K562 (cell line): Measurements from ENCODE around the gene ATF7IP. TPM values are rescaled to one million over a fixed set of nuclear protein-coding genes. Genes with fewer than 3 reads are reported as not detected.
A peak's percentile ranks its signal among the peaks of the same experiment; 100 is the strongest.

Source experiments
- BCL6 ChIP-seq: fragments of 250-450 bp; sonication (Bioruptor Pico); IDR thresholded peaks from 2 replicates; pipeline ENCODE4 v1.4.0; 2020
- CHD2 ChIP-seq: IDR thresholded peaks from 2 replicates; pipeline ENCODE4 v1.6.1; 2011; ENCODE audit warnings: low read depth, low read length
- CREM ChIP-seq: IDR thresholded peaks from 2 replicates; pipeline ENCODE4 v1.6.1; 2014; ENCODE audit warnings: antibody characterized with exemption, low read depth
- EP400 ChIP-seq: fragments of 450-650 bp; IDR thresholded peaks from 2 replicates; pipeline ENCODE4 v1.6.1; 2017; ENCODE audit warnings: antibody characterized with exemption, mild to moderate bottlenecking, moderate library complexity
- ESRRA ChIP-seq: fragments of 450-650 bp; IDR thresholded peaks from 2 replicates; pipeline ENCODE4 v1.6.1; 2014; ENCODE audit warnings: low read depth, mild to moderate bottlenecking, moderate library complexity, borderline replicate concordance
- FOXJ2 ChIP-seq: fragments of 200-800 bp; sonication (Bioruptor generic); IDR thresholded peaks from 2 replicates; pipeline ENCODE4 v1.6.1; 2016; ENCODE audit warnings: missing genetic modification characterization, missing compliant biosample characterization
- HDAC1 ChIP-seq, 2 experiments: fragments of 450-650 bp; IDR thresholded peaks; 2 replicates each; pipeline ENCODE4 v1.6.1; 2016 to 2017; ENCODE audit warnings: inconsistent platforms in 1 of 2, mild to moderate bottlenecking in 1 of 2, moderate library complexity in 1 of 2
- HNRNPK ChIP-seq: fragments of 200-400 bp; formaldehyde crosslinking; IDR thresholded peaks from one replicate; pipeline ENCODE4 v1.6.1; 2018; ENCODE audit warnings: mild to moderate bottlenecking, low read depth, low read length; ENCODE audit not compliant: poor library complexity, severe bottlenecking
- MYBL2 ChIP-seq, 2 experiments: fragments of 450-650 bp in 1 of 2; sonication (generic) in 1 of 2; formaldehyde crosslinking in 1 of 2; IDR thresholded peaks; 2 replicates each; pipeline versions ENCODE4 v1.6.1 to v1.8.1; 2017 to 2022; ENCODE audit warnings: borderline replicate concordance in 1 of 2, inconsistent platforms in 1 of 2, low read depth in 1 of 2, mild to moderate bottlenecking in 1 of 2, missing genetic modification reagents in 1 of 2, moderate library complexity in 1 of 2
- NELFE ChIP-seq: IDR thresholded peaks from 2 replicates; pipeline ENCODE4 v1.6.1; 2011; ENCODE audit warnings: mild to moderate bottlenecking; ENCODE audit not compliant: insufficient read depth, insufficient read length
- RCOR1 ChIP-seq, 2 experiments: IDR thresholded peaks; 2 replicates each; pipeline ENCODE4 v1.6.1; 2012; ENCODE audit warnings: low read depth in 2 of 2, low read length in 2 of 2, borderline replicate concordance in 1 of 2, improper control_type of control experiment in 1 of 2
- TAF9B ChIP-seq: fragments of 450-650 bp; IDR thresholded peaks from 2 replicates; pipeline ENCODE4 v1.6.1; 2018; ENCODE audit warnings: mild to moderate bottlenecking; ENCODE audit not compliant: partially characterized antibody
- ZFPM2 ChIP-seq: fragments of 250-450 bp; sonication (Bioruptor Pico); IDR thresholded peaks from 2 replicates; pipeline ENCODE4 v1.5.1; 2022; ENCODE audit warnings: mild to moderate bottlenecking
- polyA plus RNA-seq, 8 experiments: library from polyadenylated mRNA; depleted of rRNA in 4 of 8; stranded (reverse) in 5 of 8; unstranded in 3 of 8; fragments of >200 nt; fragmentation: Nextera tagmentation in 2 of 8; fragmentation: Illumina TruSeq in 1 of 8; extraction: Ambion mirVana in 2 of 8; extraction: Trizol in 1 of 8; gene quantifications; 2 replicates each; pipeline versions ENCODE4 v1.2.1 to v1.2.3, GENCODE V29; 2011 to 2014; ENCODE audit warnings: inconsistent platforms in 1 of 8, missing spikeins in 1 of 8
- total RNA-seq, 7 experiments: library from RNA; depleted of rRNA in 6 of 7; stranded (reverse); fragments of >200 nt in 6 of 7; fragmentation: Illumina TruSeq in 2 of 7; extraction: Trizol in 2 of 7; gene quantifications; 2 replicates each; pipeline versions ENCODE4 v1.2.1 to v1.2.3, GENCODE V29; 2011 to 2021; ENCODE audit warnings: low replicate concordance in 1 of 7
- TF ChIP-seq, protein P1 (sequence below): fragments of 250-450 bp; sonication (Bioruptor Pico); IDR thresholded peaks from 2 replicates; pipeline ENCODE4 v1.5.0; 2021
- TF ChIP-seq, protein P2 (sequence below), 2 experiments: fragments of 450-650 bp; IDR thresholded peaks; 2 replicates each; pipeline ENCODE4 v1.6.1; 2016
- TF ChIP-seq, protein P3 (sequence below): fragments of 450-650 bp; formaldehyde crosslinking; IDR thresholded peaks from 2 replicates; pipeline ENCODE4 v1.4.0; 2020; ENCODE audit warnings: mild to moderate bottlenecking, moderate library complexity
- TF ChIP-seq, protein P4 (sequence below), 2 experiments: fragments of 450-650 bp; IDR thresholded peaks; 2 replicates each; pipeline ENCODE4 v1.6.1; 2018; ENCODE audit warnings: mild to moderate bottlenecking in 2 of 2, low read depth in 1 of 2; ENCODE audit not compliant: partially characterized antibody in 2 of 2

The ATF7IP gene
- total and polyA plus RNA-seq, 9 of the 15 experiments (the other 6 are each of a cell fraction or from before 2014, with no cell fraction given): 2.8 to 27.1 (median 11.0) TPM

DNA sequence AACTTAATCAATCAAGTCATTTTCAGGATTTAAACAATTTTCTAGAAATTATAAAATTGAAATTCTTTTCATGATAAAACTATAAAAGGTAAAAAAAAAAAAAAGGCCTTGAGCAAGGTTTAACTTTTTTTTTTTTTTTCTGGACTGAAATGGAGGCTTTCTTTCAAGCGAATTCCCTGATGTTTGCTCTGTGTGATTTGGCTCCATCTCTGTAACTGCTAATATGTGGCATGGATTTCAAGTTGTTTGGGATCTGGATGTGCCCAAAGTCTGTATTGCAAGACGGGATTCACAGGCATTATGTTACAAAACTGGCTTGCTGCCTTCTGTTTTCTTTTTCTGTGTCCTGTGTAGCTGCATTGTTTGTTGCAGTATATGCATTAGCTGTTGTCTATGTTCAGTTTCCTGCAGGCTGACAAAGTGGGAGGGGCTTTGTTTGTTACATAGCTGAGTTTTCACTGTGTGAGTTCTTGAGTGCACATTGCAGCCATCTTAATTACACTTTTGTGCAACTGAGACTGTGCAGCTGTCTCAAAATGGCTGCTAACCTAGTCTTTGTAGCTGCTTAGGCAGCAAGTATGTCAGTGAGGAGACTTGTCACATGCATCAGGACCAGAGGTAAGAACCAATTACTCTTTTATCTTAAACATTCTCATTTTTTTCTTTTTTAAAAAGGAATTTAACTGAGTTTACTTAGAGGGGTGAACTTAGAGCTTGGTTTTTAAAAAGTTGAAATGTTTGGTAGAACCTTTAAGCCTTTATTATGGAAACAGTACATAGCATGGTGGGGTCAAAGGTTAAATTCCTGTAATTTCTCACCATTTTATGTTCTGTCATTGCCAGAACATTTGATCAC is 19.5 kb downstream of the ATF7IP start (continued):
- no peak for TF ChIP-seq MYBL2 (IDR thresholded peaks at IDR 0.05; ENCODE audit: low read depth)
- TF ChIP-seq MYBL2 (CRISPR knock-in tag; IDR thresholded peaks at IDR 0.05; ENCODE audit: borderline replicate concordance): no peak
- TF ChIP-seq CHD2: no peak
- TF ChIP-seq, protein P1, sequence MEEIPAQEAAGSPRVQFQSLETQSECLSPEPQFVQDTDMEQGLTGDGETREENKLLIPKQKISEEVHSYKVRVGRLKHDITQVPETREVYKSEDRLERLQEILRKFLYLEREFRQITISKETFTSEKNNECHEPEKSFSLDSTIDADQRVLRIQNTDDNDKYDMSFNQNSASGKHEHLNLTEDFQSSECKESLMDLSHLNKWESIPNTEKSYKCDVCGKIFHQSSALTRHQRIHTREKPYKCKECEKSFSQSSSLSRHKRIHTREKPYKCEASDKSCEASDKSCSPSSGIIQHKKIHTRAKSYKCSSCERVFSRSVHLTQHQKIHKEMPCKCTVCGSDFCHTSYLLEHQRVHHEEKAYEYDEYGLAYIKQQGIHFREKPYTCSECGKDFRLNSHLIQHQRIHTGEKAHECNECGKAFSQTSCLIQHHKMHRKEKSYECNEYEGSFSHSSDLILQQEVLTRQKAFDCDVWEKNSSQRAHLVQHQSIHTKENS: no peak
- TF ChIP-seq BCL6 (CRISPR knock-in tag): no peak
- TF ChIP-seq HNRNPK: no peak
- TF ChIP-seq ZFPM2 (CRISPR knock-in tag): no peak
- no peak for TF ChIP-seq NELFE
- TF ChIP-seq, protein P2, sequence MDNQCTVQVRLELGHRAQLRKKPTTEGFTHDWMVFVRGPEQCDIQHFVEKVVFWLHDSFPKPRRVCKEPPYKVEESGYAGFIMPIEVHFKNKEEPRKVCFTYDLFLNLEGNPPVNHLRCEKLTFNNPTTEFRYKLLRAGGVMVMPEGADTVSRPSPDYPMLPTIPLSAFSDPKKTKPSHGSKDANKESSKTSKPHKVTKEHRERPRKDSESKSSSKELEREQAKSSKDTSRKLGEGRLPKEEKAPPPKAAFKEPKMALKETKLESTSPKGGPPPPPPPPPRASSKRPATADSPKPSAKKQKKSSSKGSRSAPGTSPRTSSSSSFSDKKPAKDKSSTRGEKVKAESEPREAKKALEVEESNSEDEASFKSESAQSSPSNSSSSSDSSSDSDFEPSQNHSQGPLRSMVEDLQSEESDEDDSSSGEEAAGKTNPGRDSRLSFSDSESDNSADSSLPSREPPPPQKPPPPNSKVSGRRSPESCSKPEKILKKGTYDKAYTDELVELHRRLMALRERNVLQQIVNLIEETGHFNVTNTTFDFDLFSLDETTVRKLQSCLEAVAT (IDR thresholded peaks at IDR 0.05): no peak
- TF ChIP-seq EP400: peak; percentile 60
- peak; percentile 51 for TF ChIP-seq TAF9B
- 0 out of 4 replicates have a peak, but pooled peaks of 1 of the 2 experiments have one; percentile 22 for TF ChIP-seq HDAC1 (IDR thresholded peaks at IDR 0.05)
- TF ChIP-seq ESRRA: no peak
- TF ChIP-seq, protein P3, sequence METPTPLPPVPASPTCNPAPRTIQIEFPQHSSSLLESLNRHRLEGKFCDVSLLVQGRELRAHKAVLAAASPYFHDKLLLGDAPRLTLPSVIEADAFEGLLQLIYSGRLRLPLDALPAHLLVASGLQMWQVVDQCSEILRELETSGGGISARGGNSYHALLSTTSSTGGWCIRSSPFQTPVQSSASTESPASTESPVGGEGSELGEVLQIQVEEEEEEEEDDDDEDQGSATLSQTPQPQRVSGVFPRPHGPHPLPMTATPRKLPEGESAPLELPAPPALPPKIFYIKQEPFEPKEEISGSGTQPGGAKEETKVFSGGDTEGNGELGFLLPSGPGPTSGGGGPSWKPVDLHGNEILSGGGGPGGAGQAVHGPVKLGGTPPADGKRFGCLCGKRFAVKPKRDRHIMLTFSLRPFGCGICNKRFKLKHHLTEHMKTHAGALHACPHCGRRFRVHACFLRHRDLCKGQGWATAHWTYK (CRISPR knock-in tag): no peak
- TF ChIP-seq, protein P4, sequence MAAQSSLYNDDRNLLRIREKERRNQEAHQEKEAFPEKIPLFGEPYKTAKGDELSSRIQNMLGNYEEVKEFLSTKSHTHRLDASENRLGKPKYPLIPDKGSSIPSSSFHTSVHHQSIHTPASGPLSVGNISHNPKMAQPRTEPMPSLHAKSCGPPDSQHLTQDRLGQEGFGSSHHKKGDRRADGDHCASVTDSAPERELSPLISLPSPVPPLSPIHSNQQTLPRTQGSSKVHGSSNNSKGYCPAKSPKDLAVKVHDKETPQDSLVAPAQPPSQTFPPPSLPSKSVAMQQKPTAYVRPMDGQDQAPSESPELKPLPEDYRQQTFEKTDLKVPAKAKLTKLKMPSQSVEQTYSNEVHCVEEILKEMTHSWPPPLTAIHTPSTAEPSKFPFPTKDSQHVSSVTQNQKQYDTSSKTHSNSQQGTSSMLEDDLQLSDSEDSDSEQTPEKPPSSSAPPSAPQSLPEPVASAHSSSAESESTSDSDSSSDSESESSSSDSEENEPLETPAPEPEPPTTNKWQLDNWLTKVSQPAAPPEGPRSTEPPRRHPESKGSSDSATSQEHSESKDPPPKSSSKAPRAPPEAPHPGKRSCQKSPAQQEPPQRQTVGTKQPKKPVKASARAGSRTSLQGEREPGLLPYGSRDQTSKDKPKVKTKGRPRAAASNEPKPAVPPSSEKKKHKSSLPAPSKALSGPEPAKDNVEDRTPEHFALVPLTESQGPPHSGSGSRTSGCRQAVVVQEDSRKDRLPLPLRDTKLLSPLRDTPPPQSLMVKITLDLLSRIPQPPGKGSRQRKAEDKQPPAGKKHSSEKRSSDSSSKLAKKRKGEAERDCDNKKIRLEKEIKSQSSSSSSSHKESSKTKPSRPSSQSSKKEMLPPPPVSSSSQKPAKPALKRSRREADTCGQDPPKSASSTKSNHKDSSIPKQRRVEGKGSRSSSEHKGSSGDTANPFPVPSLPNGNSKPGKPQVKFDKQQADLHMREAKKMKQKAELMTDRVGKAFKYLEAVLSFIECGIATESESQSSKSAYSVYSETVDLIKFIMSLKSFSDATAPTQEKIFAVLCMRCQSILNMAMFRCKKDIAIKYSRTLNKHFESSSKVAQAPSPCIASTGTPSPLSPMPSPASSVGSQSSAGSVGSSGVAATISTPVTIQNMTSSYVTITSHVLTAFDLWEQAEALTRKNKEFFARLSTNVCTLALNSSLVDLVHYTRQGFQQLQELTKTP (IDR thresholded peaks at IDR 0.05; ENCODE audit: low read depth in 1 of 2, partially characterized antibody in 2 of 2): peak in 1 of 2 experiments; percentile 40
- TF ChIP-seq RCOR1 (IDR thresholded peaks at IDR 0.05; ENCODE audit: borderline replicate concordance in 1 of 2, low read depth in 2 of 2, low read length in 2 of 2): peak in 1 of 2 experiments; percentile 31; a peak in 1 of 4 replicates
- TF ChIP-seq CREM: peak; percentile 14; the same call in 1 of the 2 replicates
- peak; percentile 44; the same call in 1 of the 2 replicates for TF ChIP-seq FOXJ2 (tag)
